ENCODE results near the gene MAPK1.
"Not testable (repeated sequence)": the region's sequence is repeated elsewhere in the genome, so short reads cannot be mapped to it uniquely, and the experiment has no call there.

MAPK1 gene

GRCh38 chr22:21848057-21848456 is 19.4 kb downstream of the MAPK1 start:
- not testable (repeated sequence) for ATAC-seq (replicated peaks); H3K27me3 Mint-ChIP-seq; H3K4me3 Mint-ChIP-seq; H3K9me3 Mint-ChIP-seq; DNase-seq
- Mint-ChIP-seq H3K4me1 (peaks cover 24 to 87% of the 10 kb centered on the region in 2 donors), H3K27ac (peak overlapping the region; percentile 75), H3K36me3 (peaks cover 25 to 42% of the 10 kb centered on the region in 2 donors)

- Mint-ChIP-seq H3K9me3 (no peaks in the 10 kb centered on the region), H3K4me3 (no peak overlapping the region), H3K4me1 (peaks cover 25 to 71% of the 10 kb centered on the region in 2 donors), H3K36me3 (peaks cover 18 to 33% of the 10 kb centered on the region in 2 donors), H3K27ac (peak overlapping the region; percentile 15), H3K27me3 (no peaks in the 10 kb centered on the region)
- ATAC-seq (replicated peaks) = no peak
- no peak for DNase-seq
Observed at GRCh38 chr22:21845558-21846453, 21.6 kb downstream of the MAPK1 start.

DNA sequence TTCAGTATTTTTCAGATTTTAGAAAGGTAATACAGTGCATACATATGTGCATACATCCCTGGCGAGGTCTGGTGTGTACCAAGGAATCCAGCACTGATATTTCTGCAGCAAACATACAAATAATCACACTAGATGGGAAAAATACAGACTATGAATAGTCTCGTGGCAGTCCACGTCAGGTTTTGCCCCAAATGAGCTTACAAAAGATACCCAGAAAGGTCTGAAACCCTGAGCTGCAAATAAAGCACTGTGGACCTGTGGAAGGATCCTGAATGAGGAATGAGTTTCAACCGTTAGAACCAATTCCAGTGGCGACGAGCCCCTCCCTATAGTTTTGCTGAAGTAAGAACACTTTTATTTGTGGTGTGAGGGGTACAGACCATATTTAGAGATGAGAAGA is 24.5 kb downstream of the MAPK1 start:
- ATAC-seq (replicated peaks) = no peak
- Mint-ChIP-seq H3K36me3 (peaks cover 18 to 30% of the 10 kb centered on the region in 2 donors), H3K9me3 (no peaks in the 10 kb centered on the region), H3K4me1 (peaks cover 28 to 66% of the 10 kb centered on the region in 2 donors), H3K27me3 (no peaks in the 10 kb centered on the region), H3K27ac (no peak overlapping the region), H3K4me3 (no peak overlapping the region)
- no peak for DNase-seq

GRCh38 chr22:21841422-21841821 is 26.0 kb downstream of the MAPK1 start:
- Mint-ChIP-seq H3K27me3 (no peaks in the 10 kb centered on the region), H3K27ac (no peak overlapping the region), H3K4me1 (peaks cover 29 to 66% of the 10 kb centered on the region in 2 donors), H3K9me3 (no peaks in the 10 kb centered on the region), H3K4me3 (no peak overlapping the region), H3K36me3 (peaks cover 17 to 29% of the 10 kb centered on the region in 2 donors)
- DNase-seq (no peak), ATAC-seq (replicated peaks) (no peak)

DNA sequence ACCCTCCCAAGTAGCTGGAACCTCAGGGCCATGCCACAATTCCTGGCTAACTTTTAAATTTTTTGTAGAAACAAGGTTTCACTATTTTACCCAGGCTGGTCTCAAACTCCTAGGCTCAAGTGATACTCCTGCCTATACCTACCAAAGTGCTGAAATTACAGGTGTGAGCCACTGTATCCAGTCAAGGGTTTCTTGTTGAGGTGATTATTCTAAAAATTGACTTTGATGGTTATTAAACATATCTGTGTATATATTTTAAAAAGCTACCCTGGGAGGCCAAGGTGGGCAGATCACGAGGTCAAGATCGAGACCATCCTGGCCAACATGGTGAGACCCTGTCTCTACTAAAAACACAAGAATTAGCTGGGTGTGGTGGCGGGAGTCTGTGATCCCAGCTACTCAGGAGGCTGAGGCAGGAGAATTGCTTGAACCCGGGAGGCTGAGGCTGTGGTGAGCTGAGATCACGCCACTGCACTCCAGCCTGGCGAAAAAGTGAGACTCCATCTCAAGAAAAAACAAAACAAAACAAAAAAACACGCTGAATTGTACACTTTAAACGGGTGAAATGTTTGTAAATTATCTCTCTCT is 27.1 kb downstream of the MAPK1 start:
- Mint-ChIP-seq H3K27me3 (no peaks in the 10 kb centered on the region), H3K4me1 (peaks cover 31 to 67% of the 10 kb centered on the region in 2 donors), H3K9me3 (no peaks in the 10 kb centered on the region), H3K4me3 (no peak overlapping the region), H3K27ac (no peak overlapping the region), H3K36me3 (peaks cover 17 to 24% of the 10 kb centered on the region in 2 donors)
- ATAC-seq (replicated peaks) (no peak), DNase-seq (no peak)

DNA sequence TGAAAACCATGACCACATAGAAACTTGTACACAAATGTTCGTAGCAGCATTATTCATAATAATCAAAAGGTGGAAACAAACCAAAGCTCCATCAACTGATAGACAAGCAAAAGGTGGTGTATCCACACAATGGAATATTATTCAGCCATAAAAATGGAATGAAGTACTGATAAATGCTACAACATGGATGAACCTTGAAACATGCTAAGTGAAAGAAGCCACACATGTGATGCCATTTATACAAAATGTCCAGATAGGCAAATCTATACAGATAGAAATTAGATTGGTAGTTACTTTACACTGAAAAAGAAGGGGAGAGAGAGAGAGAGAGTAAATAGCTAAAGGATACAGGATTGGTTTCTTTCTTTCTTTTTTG is 27.7 kb downstream of the MAPK1 start:
- ATAC-seq (replicated peaks) = no peak
- Mint-ChIP-seq H3K27ac (no peak overlapping the region), H3K4me1 (peaks cover 37 to 71% of the 10 kb centered on the region in 2 donors), H3K27me3 (no peaks in the 10 kb centered on the region), H3K9me3 (no peaks in the 10 kb centered on the region), H3K36me3 (peaks cover 16 to 23% of the 10 kb centered on the region in 2 donors), H3K4me3 (no peak overlapping the region)
- DNase-seq = no peak

DNA sequence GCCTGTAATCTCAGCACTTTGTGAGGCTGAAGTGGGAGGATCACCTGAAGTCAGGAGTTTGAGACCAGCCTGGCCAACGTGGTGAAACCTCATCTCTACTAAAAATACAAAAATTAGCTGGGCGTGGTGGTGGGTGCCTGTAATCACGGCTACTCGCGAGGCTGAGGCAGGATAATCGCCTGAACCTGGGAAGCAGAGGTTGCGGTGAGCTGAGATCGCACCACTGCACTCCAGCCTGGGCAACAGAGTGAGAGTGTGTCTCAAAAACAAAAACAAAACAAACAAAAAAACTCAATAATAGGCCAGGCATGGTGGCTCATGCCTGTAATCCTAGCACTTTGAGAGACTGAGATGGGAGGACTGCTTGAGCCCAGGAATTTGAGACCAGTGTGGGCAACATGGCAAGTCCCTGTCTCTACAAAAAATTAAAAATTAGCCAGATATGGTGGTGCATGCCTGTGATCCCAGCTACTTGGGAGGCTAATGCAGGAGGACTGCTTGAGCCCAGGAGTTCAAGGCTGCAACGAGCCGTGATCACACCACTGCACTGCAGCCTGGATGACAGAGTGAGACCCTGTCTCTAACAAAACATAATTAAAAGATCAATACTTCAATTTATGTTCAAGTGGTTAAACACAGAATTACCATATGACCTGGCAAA is 28.2 kb downstream of the MAPK1 start:
- peaks cover 37 to 70% of the 10 kb centered on the region in 2 donors for H3K4me1 Mint-ChIP-seq
- not testable (repeated sequence) for DNase-seq; H3K27me3 Mint-ChIP-seq; H3K9me3 Mint-ChIP-seq; ATAC-seq (replicated peaks); H3K4me3 Mint-ChIP-seq
- H3K36me3 Mint-ChIP-seq = peaks cover 11 to 21% of the 10 kb centered on the region in 2 donors
- H3K27ac Mint-ChIP-seq = peak overlapping the region; percentile 31

- Mint-ChIP-seq H3K36me3 (peaks cover 10 to 18% of the 10 kb centered on the region in 2 donors), H3K27me3 (no peaks in the 10 kb centered on the region), H3K4me3 (no peak overlapping the region), H3K4me1 (peaks cover 41 to 64% of the 10 kb centered on the region in 2 donors), H3K9me3 (no peaks in the 10 kb centered on the region), H3K27ac (no peak overlapping the region)
- ATAC-seq (replicated peaks) (no peak), DNase-seq (no peak)
Observed at GRCh38 chr22:21837248-21837979, 30.0 kb downstream of the MAPK1 start.

- H3K27ac Mint-ChIP-seq, H3K4me3 Mint-ChIP-seq, H3K27me3 Mint-ChIP-seq: not testable (repeated sequence)
Observed at GRCh38 chr22:21836486-21836885, 31.0 kb downstream of the MAPK1 start.

DNA sequence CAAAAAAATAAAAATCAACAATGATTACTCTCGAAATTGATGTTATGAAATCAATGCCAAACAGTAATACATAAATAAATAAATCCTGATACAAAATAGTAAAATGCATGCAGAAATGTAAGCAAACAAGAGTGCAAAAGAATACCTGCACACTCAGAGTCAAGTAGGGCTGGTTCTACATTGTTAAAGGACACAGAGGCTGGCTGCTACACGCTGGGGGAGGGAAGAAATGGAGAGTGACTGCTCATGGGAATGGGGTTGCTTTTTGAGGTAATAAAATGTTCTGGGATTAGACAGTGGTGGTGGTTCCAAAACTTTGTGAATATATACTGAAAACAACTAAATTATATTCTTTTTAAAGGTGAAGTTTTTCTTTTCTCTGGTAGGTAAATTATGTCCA is 32.1 kb downstream of the MAPK1 start:
- no peaks in the 10 kb centered on the region for H3K27me3 Mint-ChIP-seq
- peaks cover 10 to 26% of the 10 kb centered on the region in 2 donors for H3K36me3 Mint-ChIP-seq
- H3K27ac Mint-ChIP-seq = peak overlapping the region; percentile 88
- H3K9me3 Mint-ChIP-seq = no peaks in the 10 kb centered on the region
- DNase-seq (no peak), ATAC-seq (replicated peaks) (no peak)
- H3K4me3 Mint-ChIP-seq = peak overlapping the region in 1 of 2 donors; percentile 25
- H3K4me1 Mint-ChIP-seq = peaks cover 45 to 66% of the 10 kb centered on the region in 2 donors

More at GRCh38 chr22:21836486-21836885, 31.0 kb downstream of the MAPK1 start:
- not testable (repeated sequence) for H3K9me3 Mint-ChIP-seq; ATAC-seq (replicated peaks); DNase-seq
- Mint-ChIP-seq H3K36me3 (peaks cover 10 to 26% of the 10 kb centered on the region in 2 donors), H3K4me1 (peaks cover 44 to 70% of the 10 kb centered on the region in 2 donors)

DNA sequence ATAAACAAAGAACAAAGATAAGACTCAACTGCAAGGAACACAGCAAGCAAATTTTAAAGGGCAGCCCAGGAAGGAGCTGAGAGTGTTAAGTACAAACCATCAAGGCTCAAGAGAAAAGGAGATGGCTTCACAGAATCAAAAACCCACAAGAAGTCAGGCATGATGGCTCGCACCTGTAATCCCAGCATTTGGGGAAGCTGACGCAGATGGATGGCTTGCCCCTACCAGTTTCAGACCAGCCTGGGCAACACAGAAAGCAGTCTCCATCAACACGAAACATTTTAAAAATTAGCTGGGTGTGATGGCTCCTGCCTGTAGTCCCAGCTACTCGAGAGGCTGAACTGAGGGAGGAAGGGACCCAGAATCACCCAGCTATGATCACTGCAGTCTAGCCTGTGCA is 32.6 kb downstream of the MAPK1 start:
- DNase-seq (peak; percentile 31), ATAC-seq (replicated peaks) (peak; percentile 92 to 94)
- Mint-ChIP-seq H3K4me3 (peak overlapping the region; percentile 35 to 71), H3K27ac (peak overlapping the region; percentile 88), H3K36me3 (peaks cover 8 to 24% of the 10 kb centered on the region in 2 donors), H3K9me3 (no peaks in the 10 kb centered on the region), H3K4me1 (peaks cover 45 to 64% of the 10 kb centered on the region in 2 donors), H3K27me3 (no peaks in the 10 kb centered on the region)

DNA sequence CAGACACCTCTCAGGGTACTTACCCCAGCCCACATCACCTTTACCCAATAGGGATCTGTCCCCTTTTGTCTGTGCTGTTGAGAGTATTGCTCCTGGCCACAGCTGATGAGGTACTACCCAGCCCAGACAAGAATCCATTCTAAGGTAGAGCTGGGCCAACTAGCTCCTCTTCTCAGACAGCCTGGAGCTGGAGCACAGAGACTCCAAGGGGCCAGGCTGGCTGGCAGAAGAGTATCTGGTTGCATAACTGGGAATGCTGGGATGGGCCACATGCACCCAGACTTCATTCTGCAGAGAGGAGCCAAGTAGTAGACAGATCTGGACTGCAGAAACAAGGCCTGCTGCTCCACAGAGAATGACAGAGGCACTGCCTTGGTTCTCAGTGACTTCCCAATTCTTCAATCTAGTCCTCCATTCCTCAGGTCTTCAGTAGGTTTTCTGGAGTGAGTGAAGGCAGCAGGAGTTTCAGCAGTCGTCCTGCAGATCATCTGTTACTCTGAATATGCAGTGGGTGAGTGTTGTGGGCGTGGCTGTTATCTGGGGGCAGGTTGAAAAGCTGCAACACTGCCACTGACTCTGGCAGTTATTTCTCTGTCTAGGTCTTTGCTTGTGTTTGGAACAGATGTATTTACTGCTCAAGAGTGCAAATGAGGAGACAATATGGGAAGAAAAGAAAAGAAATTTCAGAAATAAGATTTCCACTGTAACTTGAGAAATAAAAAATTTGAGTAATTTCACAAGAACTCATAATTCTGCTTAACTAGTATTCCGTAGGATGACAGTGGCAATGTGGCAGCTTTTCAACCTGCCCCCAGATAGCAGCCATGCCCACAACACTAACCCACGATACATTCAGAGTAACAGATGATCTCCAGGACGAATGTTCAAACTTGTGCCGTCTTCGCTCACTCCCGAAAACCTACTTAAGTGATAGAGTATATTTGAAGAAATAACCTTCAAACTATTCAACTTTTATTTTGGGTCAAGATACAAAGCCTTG is 34.9 kb downstream of the MAPK1 start:
- H3K36me3 Mint-ChIP-seq = peaks cover 5 to 31% of the 10 kb centered on the region in 2 donors
- ATAC-seq (replicated peaks) = peak; percentile 60 to 72
- peak overlapping the region; percentile 20 for H3K27ac Mint-ChIP-seq
- no peak for DNase-seq
- no peak overlapping the region for H3K4me3 Mint-ChIP-seq
- H3K4me1 Mint-ChIP-seq = peaks cover 52 to 66% of the 10 kb centered on the region in 2 donors
- no peaks in the 10 kb centered on the region for H3K9me3 Mint-ChIP-seq
- H3K27me3 Mint-ChIP-seq = no peaks in the 10 kb centered on the region

GRCh38 chr22:21829523-21829922 is 37.9 kb downstream of the MAPK1 start:
- Mint-ChIP-seq H3K4me3 (no peak overlapping the region), H3K36me3 (peaks cover 7 to 27% of the 10 kb centered on the region in 2 donors), H3K27me3 (no peaks in the 10 kb centered on the region), H3K27ac (no peak overlapping the region), H3K9me3 (no peaks in the 10 kb centered on the region), H3K4me1 (peaks cover 42 to 66% of the 10 kb centered on the region in 2 donors)
- DNase-seq (no peak), ATAC-seq (replicated peaks) (no peak)
